Fibroblast of lung (primary cell): ENCODE results near the gene ACP1. TPM values are rescaled to one million over a fixed set of nuclear protein-coding genes. Genes with fewer than 3 reads are reported as not detected.

Experiments used
- DNase-seq, 2 donors: peaks; one replicate each; pipeline versions ENCODE4 v3.0.0 to v3.0.0-alpha.2; 2010; ENCODE audit warnings: low read depth in 2 of 2
- H2AFZ ChIP-seq: 2 replicates; pipeline ENCODE4 v1.5.1; 2012; ENCODE audit warnings: low read length, control low read depth, inconsistent platforms
- H3K27ac ChIP-seq: 2 replicates; pipeline ENCODE4 v1.5.1; 2011; ENCODE audit warnings: low read length, control low read depth; ENCODE audit not compliant: insufficient read depth
- H3K27me3 ChIP-seq: 2 replicates; pipeline ENCODE4 v1.5.1; 2011; ENCODE audit warnings: mild to moderate bottlenecking, low read length; ENCODE audit not compliant: control insufficient read depth, insufficient read depth
- H3K36me3 ChIP-seq: 2 replicates; pipeline ENCODE4 v1.5.1; 2011; ENCODE audit warnings: low read length; ENCODE audit not compliant: control insufficient read depth, insufficient read depth
- H3K4me1 ChIP-seq: 2 replicates; pipeline ENCODE4 v1.5.1; 2011; ENCODE audit warnings: low read length; ENCODE audit not compliant: control insufficient read depth, insufficient read depth; ENCODE audit errors: extremely low read depth
- H3K4me2 ChIP-seq: 2 replicates; pipeline ENCODE4 v1.5.1; 2011; ENCODE audit warnings: low read length, control low read depth; ENCODE audit not compliant: insufficient read depth; ENCODE audit errors: extremely low read depth
- H3K4me3 ChIP-seq, 4 experiments: fragments of 200-600 bp in 1 of 4; sonication (generic) in 1 of 4; replicated peaks in 1 of 4; 2 replicates each; pipeline ENCODE4 v1.5.1; 2011 to 2016; ENCODE audit warnings: low read length in 4 of 4, low read depth in 3 of 4, mild to moderate bottlenecking in 3 of 4, control low read depth in 2 of 4, inconsistent platforms in 1 of 4, mixed read lengths in 1 of 4; ENCODE audit not compliant: insufficient read depth in 1 of 4; ENCODE audit errors: control extremely low read depth in 1 of 4
- H3K79me2 ChIP-seq: 2 replicates; pipeline ENCODE4 v1.5.1; 2012; ENCODE audit warnings: mild to moderate bottlenecking, low read length, inconsistent platforms; ENCODE audit not compliant: control insufficient read depth, insufficient read depth
- H3K9ac ChIP-seq: 2 replicates; pipeline ENCODE4 v1.5.1; 2011; ENCODE audit warnings: mild to moderate bottlenecking, low read length, control low read depth; ENCODE audit not compliant: insufficient read depth
- H3K9me3 ChIP-seq: 2 replicates; pipeline ENCODE4 v1.5.1; 2012; ENCODE audit warnings: low read depth, low read length; ENCODE audit not compliant: control insufficient read depth, insufficient read depth
- H4K20me1 ChIP-seq: 2 replicates; pipeline ENCODE4 v1.5.1; 2011; ENCODE audit warnings: low read length; ENCODE audit not compliant: control insufficient read depth, insufficient read depth; ENCODE audit errors: extremely low read depth
- EZH2 ChIP-seq: IDR thresholded peaks from 2 replicates; pipeline ENCODE4 v1.5.1; 2012; ENCODE audit warnings: low read length, control low read depth, mild to moderate bottlenecking; ENCODE audit errors: missing control alignments
- polyA plus RNA-seq, 2 donors: library from polyadenylated mRNA; depleted of rRNA in 1 of 2; stranded (reverse) in 1 of 2; unstranded in 1 of 2; fragments of >200 nt; gene quantifications; 2 replicates each; pipeline ENCODE4 v1.2.1, GENCODE V29; 2011 to 2012; ENCODE audit warnings: missing spikeins in 1 of 2
- total RNA-seq: library from RNA; depleted of rRNA; stranded (reverse); fragments of >200 nt; gene quantifications from 2 replicates; pipeline ENCODE4 v1.2.1, GENCODE V29; 2014
- TF ChIP-seq, protein P1 (sequence below), 2 donors: IDR thresholded peaks in 1 of 2; conservative IDR thresholded peaks in 1 of 2; 1 replicate in 1 of 2; 2 replicates in 1 of 2; pipeline ENCODE4 v1.5.1; 2011 to 2012; ENCODE audit warnings: low read length in 2 of 2, control low read depth in 1 of 2, inconsistent platforms in 1 of 2, low read depth in 1 of 2, mild to moderate bottlenecking in 1 of 2

ACP1 gene
- total and polyA plus RNA-seq, 2 donors (not counting 1 experiment from before 2014, with no cell fraction given): 86.9 to 124 TPM

- H3K9me3 ChIP-seq: no peaks in the 10 kb centered on the region
- no peak overlapping the region for H3K4me3 ChIP-seq
- H3K36me3 ChIP-seq: no peaks in the 10 kb centered on the region
- no peak overlapping the region for H3K4me2 ChIP-seq
- no peaks in the 10 kb centered on the region for H3K79me2 ChIP-seq
- no peaks in the 10 kb centered on the region for H4K20me1 ChIP-seq
- H3K27me3 ChIP-seq: no peaks in the 10 kb centered on the region
- H2AFZ ChIP-seq: no peak overlapping the region
- no peaks in the 10 kb centered on the region for H3K4me1 ChIP-seq
- H3K27ac ChIP-seq: no peak overlapping the region
- DNase-seq: peak in 1 of 2 donors; percentile 14
- H3K9ac ChIP-seq: no peak overlapping the region
- TF ChIP-seq EZH2: no peak
- TF ChIP-seq, protein P1, sequence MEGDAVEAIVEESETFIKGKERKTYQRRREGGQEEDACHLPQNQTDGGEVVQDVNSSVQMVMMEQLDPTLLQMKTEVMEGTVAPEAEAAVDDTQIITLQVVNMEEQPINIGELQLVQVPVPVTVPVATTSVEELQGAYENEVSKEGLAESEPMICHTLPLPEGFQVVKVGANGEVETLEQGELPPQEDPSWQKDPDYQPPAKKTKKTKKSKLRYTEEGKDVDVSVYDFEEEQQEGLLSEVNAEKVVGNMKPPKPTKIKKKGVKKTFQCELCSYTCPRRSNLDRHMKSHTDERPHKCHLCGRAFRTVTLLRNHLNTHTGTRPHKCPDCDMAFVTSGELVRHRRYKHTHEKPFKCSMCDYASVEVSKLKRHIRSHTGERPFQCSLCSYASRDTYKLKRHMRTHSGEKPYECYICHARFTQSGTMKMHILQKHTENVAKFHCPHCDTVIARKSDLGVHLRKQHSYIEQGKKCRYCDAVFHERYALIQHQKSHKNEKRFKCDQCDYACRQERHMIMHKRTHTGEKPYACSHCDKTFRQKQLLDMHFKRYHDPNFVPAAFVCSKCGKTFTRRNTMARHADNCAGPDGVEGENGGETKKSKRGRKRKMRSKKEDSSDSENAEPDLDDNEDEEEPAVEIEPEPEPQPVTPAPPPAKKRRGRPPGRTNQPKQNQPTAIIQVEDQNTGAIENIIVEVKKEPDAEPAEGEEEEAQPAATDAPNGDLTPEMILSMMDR (conservative IDR thresholded peaks at IDR 0.05 in 1 of 2, IDR thresholded peaks at IDR 0.05 in 1 of 2; ENCODE audit: low read depth in 1 of 2, low read length in 2 of 2): no peak
These were observed 25.9 kb upstream of the ACP1 start for GRCh38 chr2:238869-239268.

- H2AFZ ChIP-seq: no peak overlapping the region
- no peaks in the 10 kb centered on the region for H3K9me3 ChIP-seq
- no peaks in the 10 kb centered on the region for H3K27me3 ChIP-seq
- no peak overlapping the region for H3K4me2 ChIP-seq
- H3K9ac ChIP-seq: no peak overlapping the region
- H3K36me3 ChIP-seq: peaks cover 5% of the 10 kb centered on the region
- no peaks in the 10 kb centered on the region for H3K4me1 ChIP-seq
- no peak for DNase-seq
- no peaks in the 10 kb centered on the region for H4K20me1 ChIP-seq
- H3K4me3 ChIP-seq: no peak overlapping the region
- no peak overlapping the region for H3K27ac ChIP-seq
- H3K79me2 ChIP-seq: no peaks in the 10 kb centered on the region
- TF ChIP-seq, protein P1 (conservative IDR thresholded peaks at IDR 0.05 in 1 of 2, IDR thresholded peaks at IDR 0.05 in 1 of 2; ENCODE audit: low read depth in 1 of 2, low read length in 2 of 2): no peak
- TF ChIP-seq EZH2: no peak
These were observed 20.2 kb upstream of the ACP1 start for GRCh38 chr2:244547-244946.

- no peak overlapping the region for H3K9ac ChIP-seq
- no peaks in the 10 kb centered on the region for H3K27me3 ChIP-seq
- H3K36me3 ChIP-seq: peaks cover 5% of the 10 kb centered on the region
- no peak overlapping the region for H3K4me3 ChIP-seq
- H3K4me1 ChIP-seq: no peaks in the 10 kb centered on the region
- no peaks in the 10 kb centered on the region for H3K9me3 ChIP-seq
- H4K20me1 ChIP-seq: no peaks in the 10 kb centered on the region
- TF ChIP-seq EZH2: no peak
- TF ChIP-seq, protein P1 (conservative IDR thresholded peaks at IDR 0.05 in 1 of 2, IDR thresholded peaks at IDR 0.05 in 1 of 2; ENCODE audit: low read depth in 1 of 2, low read length in 2 of 2): peak; percentile 61 to 63
- DNase-seq: peak; percentile 69 to 81
- H2AFZ ChIP-seq: no peak overlapping the region
- H3K27ac ChIP-seq: no peak overlapping the region
- H3K79me2 ChIP-seq: no peaks in the 10 kb centered on the region
- H3K4me2 ChIP-seq: no peak overlapping the region
These were observed 18.1 kb upstream of the ACP1 start for GRCh38 chr2:246489-247144.
